COLO668 (cell line): ENCODE measurements around the gene KIAA0930.
A peak's percentile ranks its signal among the peaks of the same experiment; 100 is the strongest.
"Not testable (repeated sequence)": the region's sequence is repeated elsewhere in the genome, so short reads cannot be mapped to it uniquely, and the experiment has no call there.

Source experiments
- DNase-seq: peaks from one replicate; lab custom pipeline; 2025; ENCODE audit not compliant: unreplicated experiment; lab: John Stamatoyannopoulos, UW

Gene KIAA0930

GRCh38 chr22:45204241-45204640 lies 36.5 kb downstream of the KIAA0930 start:
- DNase-seq = no peak

DNA sequence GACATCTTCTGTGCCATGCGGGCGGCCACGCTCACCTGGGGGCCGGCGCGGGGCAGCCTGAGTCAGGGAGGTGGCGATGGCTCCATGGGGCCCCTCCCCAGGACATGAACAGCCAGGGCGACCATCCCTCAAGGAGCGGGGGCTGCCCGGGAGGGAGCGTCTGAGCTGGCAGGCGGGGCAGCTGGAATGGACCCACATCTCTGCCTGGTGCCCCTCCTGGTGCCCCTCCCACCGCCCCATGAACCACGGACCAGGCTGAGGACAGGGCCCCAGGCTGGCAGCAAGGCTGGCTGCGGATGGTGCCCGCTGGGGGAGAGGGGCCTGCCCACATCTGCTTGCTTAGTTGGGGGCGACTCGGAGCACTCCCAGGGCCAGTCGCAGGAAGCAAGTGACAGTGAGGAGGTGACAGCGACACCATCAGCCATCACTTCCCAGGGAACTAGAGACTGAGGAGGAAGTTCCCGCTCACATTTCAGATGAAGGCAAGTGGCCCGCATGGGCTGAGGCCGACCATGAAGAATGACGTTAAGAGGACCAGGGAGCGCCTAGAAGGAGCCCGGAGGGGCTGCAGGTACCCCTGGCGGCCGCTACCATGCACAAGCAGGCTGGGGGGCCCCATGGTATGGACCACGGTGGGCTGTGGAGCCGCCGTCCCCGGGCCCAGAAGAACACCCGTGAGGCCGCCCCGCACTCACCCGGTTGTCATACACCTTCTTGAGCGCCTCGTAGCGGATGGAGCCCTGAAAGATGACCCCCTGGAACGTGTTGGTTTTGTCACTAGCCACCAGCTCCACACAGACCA lies 37.3 kb downstream of the KIAA0930 start:
- no peak for DNase-seq

DNA sequence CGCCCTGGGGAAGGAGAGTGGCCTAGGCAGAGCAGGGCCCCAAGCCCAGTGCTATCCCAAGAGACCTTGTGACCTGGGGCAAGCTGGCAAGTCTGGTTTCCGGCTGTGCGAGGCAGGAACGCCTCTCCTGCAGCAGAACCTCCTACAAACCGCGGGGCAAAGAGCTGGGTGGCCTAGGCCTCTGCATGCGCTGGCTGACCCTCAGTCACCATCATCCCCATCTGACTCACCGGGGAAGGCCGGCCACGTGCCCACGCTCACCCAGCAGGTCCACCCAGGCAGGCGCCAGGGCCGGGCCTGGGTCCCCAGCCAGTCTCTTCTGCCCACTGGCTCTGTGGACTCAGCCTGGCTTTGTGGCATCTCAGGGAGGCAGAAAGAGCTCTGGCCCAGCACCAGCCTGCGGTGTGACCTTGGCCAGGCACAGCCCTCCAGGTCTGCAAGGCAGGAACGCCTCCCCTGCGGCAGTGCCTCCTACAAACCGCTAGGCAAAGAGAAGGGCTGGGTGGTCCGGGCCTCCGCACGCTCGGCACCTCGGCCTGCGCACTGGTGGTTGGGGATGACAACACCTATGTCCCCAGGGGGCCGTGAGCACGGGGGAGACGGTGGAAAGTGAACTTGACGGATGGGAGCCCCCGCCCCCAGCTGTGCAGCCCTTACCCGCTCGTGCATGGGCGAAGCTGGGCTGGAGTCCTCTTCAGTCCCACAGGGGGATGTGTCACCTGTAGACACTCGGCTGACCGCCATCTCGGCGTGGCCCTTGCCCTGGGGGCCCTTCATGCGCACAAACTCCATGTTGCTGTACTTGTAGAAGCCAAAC lies 38.2 kb downstream of the KIAA0930 start:
- DNase-seq = no peak

DNA sequence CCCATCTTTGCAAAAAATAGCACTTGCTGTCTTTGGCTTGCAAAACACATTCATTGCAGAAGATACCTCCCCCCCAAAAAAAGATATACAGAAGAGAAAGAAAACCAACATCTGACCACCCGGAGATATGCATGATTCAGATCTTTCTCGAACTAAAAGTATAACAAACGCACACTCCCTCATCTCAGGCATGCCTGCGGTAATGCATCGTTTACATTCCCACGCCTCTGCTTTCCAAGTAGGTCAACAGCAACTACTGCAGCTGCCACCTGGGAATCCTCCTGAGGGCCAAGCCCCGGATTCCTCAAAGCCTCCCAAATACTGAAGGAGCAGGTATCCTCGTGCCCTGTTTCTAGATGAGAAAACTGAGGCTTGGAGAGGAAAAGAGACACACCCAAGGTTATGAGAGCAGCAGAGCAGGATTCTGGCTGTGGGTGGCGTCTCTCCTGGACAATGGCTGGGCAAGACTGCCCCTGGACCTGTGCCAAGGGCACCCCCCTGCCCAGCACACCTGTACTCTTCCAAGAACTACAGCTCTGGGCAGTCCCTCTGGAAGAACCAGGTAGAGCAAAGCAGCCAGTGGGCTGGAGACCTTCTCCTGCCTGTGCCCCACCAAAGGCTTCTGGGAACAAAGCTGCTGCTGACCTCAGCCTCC lies 38.9 kb downstream of the KIAA0930 start:
- DNase-seq = peak; percentile 34

DNA sequence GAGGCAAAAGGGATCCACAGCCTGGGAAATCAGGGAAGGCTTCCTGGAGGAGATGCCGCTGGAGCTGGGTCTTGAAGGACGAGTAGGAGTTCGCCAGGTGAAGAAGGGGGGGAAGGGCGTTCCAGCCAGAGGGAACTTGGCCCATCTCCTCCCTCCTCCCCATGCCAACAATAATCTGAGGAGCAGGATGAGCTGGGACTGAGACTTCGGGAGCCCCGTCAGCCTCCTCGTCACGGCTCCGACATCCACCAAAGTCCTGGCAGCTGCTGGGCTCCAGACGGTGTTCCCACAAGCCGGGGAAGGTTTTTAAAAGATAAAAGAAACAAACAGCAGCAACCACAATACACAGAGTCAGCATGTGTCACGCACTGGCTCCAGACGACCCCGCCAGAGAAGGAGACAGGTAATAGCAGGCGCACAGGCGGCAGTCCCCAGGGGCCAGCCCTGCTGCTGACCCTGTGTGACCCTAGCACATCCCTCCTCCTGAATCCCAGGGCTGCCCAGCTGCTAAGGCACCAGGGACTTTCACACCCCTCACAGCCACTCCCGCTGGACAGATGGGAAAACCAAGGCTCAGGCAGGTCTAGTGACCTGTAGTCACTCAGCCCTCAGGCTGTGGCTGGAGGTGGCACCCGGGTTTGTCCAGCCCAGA lies 39.7 kb downstream of the KIAA0930 start:
- no peak for DNase-seq

DNA sequence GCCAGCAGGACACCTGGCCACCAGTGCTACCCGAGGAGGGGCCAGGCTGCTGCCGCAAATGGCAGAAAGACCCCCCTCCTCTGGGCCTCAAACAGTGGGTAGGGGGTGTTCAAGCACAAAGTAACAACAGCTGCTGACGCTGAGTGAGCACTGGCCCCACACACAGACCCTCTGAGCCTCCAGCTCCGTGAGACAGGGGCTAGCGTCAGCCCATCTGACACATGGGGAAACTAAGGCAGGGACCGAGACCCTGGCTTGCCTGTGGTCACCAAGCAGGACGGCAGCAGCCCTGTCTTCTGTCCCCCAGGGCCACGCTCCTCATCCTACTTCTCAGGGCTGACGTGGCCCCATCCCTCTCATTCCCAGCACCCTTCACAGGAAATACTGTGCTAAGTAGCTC lies 40.5 kb downstream of the KIAA0930 start:
- DNase-seq = no peak

- DNase-seq = no peak
These were observed 41.0 kb downstream of the KIAA0930 start for GRCh38 chr22:45199723-45200122.

DNA sequence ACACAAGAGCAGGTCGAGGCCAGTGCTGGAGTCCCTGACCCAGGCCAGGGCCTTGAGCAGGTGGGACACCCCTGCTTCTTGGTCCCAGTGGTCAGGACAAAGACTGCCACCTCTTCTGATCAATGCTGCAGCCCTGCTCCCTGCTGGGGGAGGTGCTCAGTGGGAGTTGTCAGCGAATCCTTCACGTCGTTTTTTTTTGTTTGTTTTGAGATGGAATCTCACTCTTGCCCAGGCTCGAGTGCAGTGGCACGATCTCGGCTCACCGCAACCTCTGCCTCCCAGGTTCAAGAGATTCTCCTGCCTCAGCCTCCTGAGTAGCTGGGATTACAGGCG lies 42.3 kb downstream of the KIAA0930 start:
- no peak for DNase-seq

DNA sequence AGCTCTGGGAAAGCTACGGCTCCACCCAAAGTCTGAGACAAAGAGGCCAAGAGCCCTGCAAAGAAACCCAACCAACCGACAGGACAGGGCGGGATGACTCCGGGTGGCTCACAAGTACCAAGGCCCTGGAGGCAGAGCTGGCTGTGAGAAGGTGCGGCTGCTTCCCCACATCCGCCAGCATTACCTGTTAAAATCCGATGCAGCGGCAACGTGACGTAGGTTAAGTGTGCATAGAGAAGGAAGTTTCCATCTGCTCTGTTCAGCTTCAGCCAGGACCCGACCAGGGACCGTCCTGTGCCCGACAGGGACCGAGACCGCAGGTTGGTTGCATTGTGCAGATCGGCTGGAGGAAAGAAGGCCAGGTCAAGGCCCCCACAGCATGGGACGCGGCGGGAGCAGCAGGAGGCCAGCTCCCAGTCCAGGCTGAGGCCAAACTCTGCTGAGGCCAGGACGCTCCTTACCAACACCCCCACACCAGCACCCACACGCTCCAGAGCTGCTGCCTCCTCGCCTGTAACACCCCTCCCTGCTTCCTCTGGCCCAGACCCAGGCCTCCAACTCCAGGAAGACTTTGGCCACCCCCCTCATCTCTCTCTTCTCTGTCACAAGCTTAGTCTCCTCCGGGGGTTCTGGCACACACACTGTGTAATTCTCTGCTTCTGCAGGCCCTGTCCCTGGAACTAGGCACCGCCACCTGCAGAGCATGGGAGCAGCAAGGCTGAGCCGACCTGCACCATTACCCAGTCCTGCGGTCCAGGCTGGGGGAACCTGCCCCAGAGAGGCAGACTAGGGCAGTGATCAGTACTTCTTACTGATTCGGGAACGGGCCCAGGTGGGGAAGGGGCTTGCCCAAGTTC lies 42.9 kb downstream of the KIAA0930 start:
- no peak for DNase-seq

- peak; percentile 14 for DNase-seq
These were observed 43.6 kb downstream of the KIAA0930 start for GRCh38 chr22:45196926-45197605.

GRCh38 chr22:45196308-45196707 lies 44.4 kb downstream of the KIAA0930 start:
- no peak for DNase-seq

GRCh38 chr22:45195616-45196015 lies 45.1 kb downstream of the KIAA0930 start:
- no peak for DNase-seq

DNA sequence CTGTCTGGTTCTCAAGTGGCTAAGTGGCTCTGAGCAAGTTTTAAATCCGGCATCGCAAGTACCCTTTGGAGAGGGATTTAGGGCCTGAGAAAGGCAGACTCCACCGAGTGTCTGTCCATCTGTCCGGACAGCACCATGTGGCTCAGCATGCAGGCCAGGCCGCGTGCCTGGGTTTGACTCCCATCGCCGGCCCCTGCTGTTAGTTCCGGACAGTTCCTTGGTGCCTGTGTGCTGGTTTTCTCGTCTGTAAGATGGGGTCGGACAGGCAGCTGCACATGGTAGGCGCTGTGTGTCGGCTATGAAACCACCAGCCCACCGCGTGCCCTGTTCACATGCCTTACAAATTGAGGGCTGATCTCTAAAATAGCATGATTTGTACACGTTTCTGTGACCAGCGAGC lies 46.0 kb downstream of the KIAA0930 start:
- DNase-seq = no peak

DNA sequence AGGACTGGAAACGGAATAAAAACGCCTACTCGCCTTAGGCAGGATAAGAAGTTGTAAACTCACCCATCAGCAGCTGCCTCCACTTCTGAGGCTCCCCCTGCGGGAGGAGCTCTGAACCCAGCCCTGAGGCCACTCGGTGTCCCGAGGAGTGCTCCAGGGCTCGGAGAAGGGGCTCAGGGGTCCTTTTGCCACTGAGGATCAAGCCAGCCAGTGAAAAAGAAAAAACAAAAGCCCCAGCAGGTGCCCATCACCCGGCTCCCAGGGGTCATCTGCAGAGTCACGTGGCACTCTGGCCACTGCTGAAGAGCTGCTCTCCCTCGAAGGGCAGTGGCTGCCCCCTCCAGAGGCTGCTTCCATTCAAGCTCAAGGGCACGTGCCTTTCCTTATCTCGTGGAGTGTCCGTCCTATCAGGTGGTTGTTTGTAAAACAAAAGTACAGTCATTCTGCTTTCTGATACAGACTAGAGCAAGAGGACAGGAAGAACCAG lies 48.0 kb downstream of the KIAA0930 start:
- no peak for DNase-seq

GRCh38 chr22:45191746-45192145 lies 48.9 kb downstream of the KIAA0930 start:
- not testable (repeated sequence) for DNase-seq

DNA sequence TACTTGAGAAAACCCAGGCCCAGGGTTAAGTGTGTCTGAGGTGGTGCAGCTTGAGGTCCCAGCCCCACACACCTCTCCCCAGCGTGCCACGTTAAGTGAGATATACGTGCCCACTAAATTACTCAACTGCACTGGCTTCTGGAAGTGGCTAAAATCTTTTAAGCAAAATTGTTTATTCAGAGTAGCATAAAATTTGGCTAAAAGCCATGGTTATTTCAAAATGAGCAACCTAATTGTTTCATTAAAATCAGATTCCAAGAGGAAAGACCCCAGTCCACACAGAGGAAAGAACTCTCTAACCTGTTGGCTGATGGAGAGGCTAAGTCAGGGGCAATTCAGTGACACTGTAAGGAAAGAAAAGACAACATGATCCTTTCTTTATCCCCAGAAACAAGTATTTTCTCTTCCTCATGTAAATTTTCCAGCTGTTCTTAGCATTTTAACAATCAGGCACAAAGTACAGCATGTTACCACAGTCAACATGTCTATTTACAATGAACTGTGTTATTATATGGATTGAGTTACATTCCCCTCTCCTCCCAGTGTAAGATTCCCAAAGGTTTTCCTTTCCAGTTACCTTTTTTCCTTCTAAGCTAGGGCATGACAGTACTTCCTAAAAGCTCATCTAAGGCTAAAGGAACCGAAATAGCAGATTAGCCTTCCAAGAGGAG lies 50.4 kb downstream of the KIAA0930 start:
- no peak for DNase-seq

- DNase-seq = no peak
These were observed 51.9 kb downstream of the KIAA0930 start for GRCh38 chr22:45188779-45189178.

DNA sequence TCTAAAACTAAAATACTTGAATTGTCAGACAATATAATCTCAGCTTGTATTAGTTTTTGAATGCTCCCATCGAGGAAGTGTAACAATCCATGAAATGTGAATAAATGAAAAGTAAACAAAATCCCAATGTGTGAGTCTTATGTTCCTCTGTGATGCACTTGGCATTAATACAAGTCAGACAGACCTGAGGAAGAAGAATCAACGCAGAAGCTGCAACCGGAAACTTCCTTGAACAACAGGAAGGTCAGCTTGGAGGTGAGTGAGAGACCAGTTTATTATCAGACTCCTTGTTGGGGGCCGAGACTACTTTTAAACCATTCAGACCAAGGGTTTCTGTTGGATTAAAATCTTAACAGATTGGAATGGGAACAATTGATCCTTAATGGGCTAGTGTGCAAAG lies 52.8 kb downstream of the KIAA0930 start:
- DNase-seq = no peak
